Endothelial cell of umbilical vein (primary cell): Measurements from ENCODE around the gene DLG1. TPM values are rescaled to one million over a fixed set of nuclear protein-coding genes. Genes with fewer than 3 reads are reported as not detected.

Experiments
- BruUV-seq: library from RNA; stranded (reverse); fragments of 400-500 nt; replicated peaks from 2 replicates; lab custom pipeline; 2021; lab: Mats Ljungman, UMichigan
- CTCF ChIA-PET: fragments of 300-600, 350-600 bp; sonication (Branson Sonifier 250); formaldehyde crosslinking; loops from one replicate; lab custom pipeline; 2021; ENCODE audit warnings: antibody characterized with exemption, inconsistent platforms; lab: Charles Lee
- POLR2A ChIA-PET: fragments of 300-600, 350-600 bp; sonication (Branson Sonifier 250); formaldehyde crosslinking; loops from one replicate; lab custom pipeline; 2021; ENCODE audit warnings: antibody characterized with exemption, inconsistent platforms; lab: Charles Lee
- DNase-seq: peaks from one replicate; pipeline ENCODE4 v3.0.0-alpha.2; 2011; ENCODE audit warnings: low read depth, low spot score
- FAIRE-seq: peaks from 2 replicates; lab custom pipeline; 2011; peaks lifted over from hg19 to GRCh38; lab: Jason Lieb, UNC
- H2AFZ ChIP-seq: 2 replicates; pipeline ENCODE4 v1.6.0; 2012; ENCODE audit warnings: low read depth, low read length, control low read depth, inconsistent platforms
- H3K27ac ChIP-seq: 2 replicates; pipeline ENCODE4 v1.5.1; 2011; ENCODE audit warnings: low read depth, mild to moderate bottlenecking, control low read depth, low read length, moderate library complexity; ENCODE audit not compliant: insufficient read depth
- H3K27me3 ChIP-seq, 2 experiments: 2 replicates each; pipeline versions ENCODE4 v1.6.0 to v1.6.1; 2011; ENCODE audit warnings: low read length in 2 of 2, mixed read lengths in 1 of 2; ENCODE audit not compliant: control insufficient read depth in 2 of 2, insufficient read depth in 2 of 2
- H3K36me3 ChIP-seq, 2 experiments: 2 replicates in 1 of 2; 3 replicates in 1 of 2; pipeline ENCODE4 v1.5.1; 2011; ENCODE audit warnings: low read length in 2 of 2, mild to moderate bottlenecking in 1 of 2, moderate library complexity in 1 of 2; ENCODE audit not compliant: control insufficient read depth in 2 of 2, insufficient read depth in 2 of 2; ENCODE audit errors: extremely low read depth in 1 of 2
- H3K4me1 ChIP-seq: 3 replicates; pipeline ENCODE4 v1.5.1; 2011; ENCODE audit warnings: mild to moderate bottlenecking, low read length; ENCODE audit not compliant: control insufficient read depth, insufficient read depth; ENCODE audit errors: extremely low read depth
- H3K4me2 ChIP-seq: 2 replicates; pipeline ENCODE4 v1.6.1; 2011; ENCODE audit warnings: low read length, control low read depth, mixed read lengths; ENCODE audit not compliant: insufficient read depth
- H3K4me3 ChIP-seq, 3 experiments: fragments of 200-600 bp in 1 of 3; sonication (generic), shearing (Covaris generic) in 1 of 3; replicated peaks in 1 of 3; 2 replicates each; pipeline ENCODE4 v1.5.1; 2011 to 2016; ENCODE audit warnings: control low read depth in 3 of 3, low read length in 3 of 3, mild to moderate bottlenecking in 2 of 3, inconsistent platforms in 1 of 3, low read depth in 1 of 3, moderate library complexity in 1 of 3; ENCODE audit not compliant: insufficient read depth in 1 of 3
- H3K79me2 ChIP-seq: 2 replicates; pipeline ENCODE4 v1.6.0; 2012; ENCODE audit warnings: low read length, inconsistent platforms; ENCODE audit not compliant: control insufficient read depth, insufficient read depth
- H3K9ac ChIP-seq: replicated peaks from 2 replicates; pipeline ENCODE3; 2011; ENCODE audit warnings: low read length, control low read depth; ENCODE audit not compliant: insufficient read depth; ENCODE audit errors: extremely low read depth
- H3K9me1 ChIP-seq: replicated peaks from 3 replicates; pipeline ENCODE4 v1.6.0; 2011; ENCODE audit warnings: mild to moderate bottlenecking, low read length; ENCODE audit not compliant: control insufficient read depth, insufficient read depth; ENCODE audit errors: extremely low read depth
- H3K9me3 ChIP-seq: replicated peaks from 2 replicates; pipeline ENCODE4 v1.5.1; 2012; ENCODE audit warnings: low read length, inconsistent platforms; ENCODE audit not compliant: control insufficient read depth, insufficient read depth
- H4K20me1 ChIP-seq: replicated peaks from 2 replicates; pipeline ENCODE3; 2011; ENCODE audit warnings: mild to moderate bottlenecking, low read length; ENCODE audit not compliant: control insufficient read depth, insufficient read depth; ENCODE audit errors: extremely low read depth
- CTCF ChIP-seq, 2 donors: IDR thresholded peaks; 1 replicate in 1 of 2; 2 replicates in 1 of 2; pipeline ENCODE4 v1.5.1; 2011; ENCODE audit warnings: low read length in 2 of 2, mild to moderate bottlenecking in 2 of 2, moderate library complexity in 2 of 2, control low read depth in 1 of 2, inconsistent platforms in 1 of 2, low read depth in 1 of 2; ENCODE audit not compliant: insufficient read depth in 1 of 2; ENCODE audit errors: extremely low read depth in 1 of 2
- EZH2 ChIP-seq: IDR thresholded peaks from 2 replicates; pipeline ENCODE4 v1.6.1; 2012; ENCODE audit warnings: borderline replicate concordance, low read depth, mild to moderate bottlenecking, moderate library complexity, low read length, inconsistent platforms; ENCODE audit not compliant: severe bottlenecking
- FOS ChIP-seq: IDR thresholded peaks from 2 replicates; pipeline ENCODE4 v1.6.1; 2011; ENCODE audit warnings: mild to moderate bottlenecking, low read length, moderate library complexity, borderline replicate concordance; ENCODE audit not compliant: insufficient read depth
- GATA2 ChIP-seq: IDR thresholded peaks from 2 replicates; pipeline ENCODE4 v1.7.0; 2011; ENCODE audit warnings: low read depth, mild to moderate bottlenecking, moderate library complexity, mixed read lengths, low read length; ENCODE audit not compliant: insufficient read length, insufficient read depth
- JUN ChIP-seq: IDR thresholded peaks from 2 replicates; pipeline ENCODE4 v1.6.1; 2011; ENCODE audit warnings: borderline replicate concordance, low read depth; ENCODE audit not compliant: insufficient read length, insufficient read depth
- MAX ChIP-seq: IDR thresholded peaks from 2 replicates; pipeline ENCODE4 v1.6.1; 2011; ENCODE audit not compliant: insufficient read depth, insufficient read length
- MYC ChIP-seq: IDR thresholded peaks from one replicate; pipeline ENCODE4 v1.6.1; 2011; ENCODE audit warnings: mild to moderate bottlenecking, low read depth, low read length
- POLR2A ChIP-seq: IDR thresholded peaks from 2 replicates; pipeline ENCODE4 v1.6.1; 2012; ENCODE audit warnings: low read depth, mild to moderate bottlenecking, control low read depth, low read length
- POLR2AphosphoS5 ChIP-seq: IDR thresholded peaks from 2 replicates; pipeline ENCODE4 v1.6.1; 2012; ENCODE audit warnings: low read depth, mild to moderate bottlenecking, control low read depth, low read length, moderate library complexity; ENCODE audit not compliant: insufficient read depth
- dilution Hi-C: fragments of 300-500 bp; cut with MboI; formaldehyde crosslinking; loops from one replicate; pipeline ENCODE4 v1.15.0; 2019; ENCODE audit warnings: low sequenced_read_pairs; ENCODE audit not compliant: extremely low pct_ligation_motif_present
- intact Hi-C: fragments of 100-400 bp; cut with micrococcal nuclease; formaldehyde crosslinking; loops from one replicate; pipeline ENCODE4 v1.10.0; 2022
- polyA plus RNA-seq, 4 experiments: library from polyadenylated mRNA; depleted of rRNA in 3 of 4; stranded (reverse) in 3 of 4; unstranded in 1 of 4; fragments of >200 nt; gene quantifications; 2 replicates each; pipeline versions ENCODE4 v1.2.1 to v1.2.3, GENCODE V29; 2011 to 2012; ENCODE audit warnings: missing spikeins in 1 of 4
- total RNA-seq: library from RNA; stranded (reverse); gene quantifications from 2 replicates; pipeline ENCODE4 v1.2.3, GENCODE V29; 2021

DLG1 gene
- total and polyA plus RNA-seq, 2 donors (not counting 3 experiments of a cell fraction or from before 2014, with no cell fraction given): 26.5 to 80.1 TPM

DNA sequence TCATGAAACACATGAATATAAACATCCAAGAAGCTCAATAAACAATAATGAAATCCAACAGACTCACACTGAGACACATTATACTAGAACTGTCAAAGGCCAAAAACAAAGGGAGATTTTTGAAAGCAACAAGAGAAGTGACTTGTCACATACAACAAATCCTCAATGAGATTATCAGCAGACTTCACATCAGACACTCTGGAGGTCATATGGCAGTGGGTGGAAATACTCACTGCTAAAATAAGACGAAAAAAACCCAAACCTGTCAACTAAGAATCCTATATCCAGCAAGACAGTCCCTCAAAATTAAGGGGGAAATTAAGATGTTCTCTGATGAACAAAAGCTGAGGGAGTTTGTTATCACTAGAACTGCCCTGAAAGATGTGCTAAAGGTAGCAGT lies 143.4 kb downstream of the DLG1 start:
- intact Hi-C loops: no loop called here
- no TSS peak for BruUV-seq
- H3K27ac ChIP-seq: no peak overlapping the region
- H4K20me1 ChIP-seq: no peaks in the 10 kb centered on the region
- H3K4me3 ChIP-seq: no peak overlapping the region
- dilution Hi-C loops: no loop called here
- CTCF ChIA-PET: interaction anchor here (2.1 kb wide), 1 partner anchor 11 kb away, joined by 5 read pairs; no protein-coding TSS in a partner anchor
- H2AFZ ChIP-seq: no peak overlapping the region
- H3K27me3 ChIP-seq: no peaks in the 10 kb centered on the region
- no peak for FAIRE-seq
- no peak overlapping the region for H3K4me2 ChIP-seq
- POLR2A ChIA-PET: no interaction called here
- TF ChIP-seq MAX (no peak), MYC (no peak), GATA2 (no peak), POLR2A (no peak), CTCF (IDR thresholded peaks at IDR 0.05; ENCODE audit: extremely low read depth in 1 of 2, insufficient read depth in 1 of 2, low read depth in 1 of 2, low read length in 2 of 2) (no peak), JUN (no peak), POLR2AphosphoS5 (no peak), EZH2 (no peak), FOS (no peak)
- H3K9ac ChIP-seq: no peak overlapping the region
- no peaks in the 10 kb centered on the region for H3K9me1 ChIP-seq
- DNase-seq: no peak
- peaks cover 56% of the 10 kb centered on the region for H3K79me2 ChIP-seq
- H3K36me3 ChIP-seq: no peaks in the 10 kb centered on the region
- no peaks in the 10 kb centered on the region for H3K9me3 ChIP-seq
- no peaks in the 10 kb centered on the region for H3K4me1 ChIP-seq
